HG03103 (cell line): ENCODE results near the gene SPINK8.
"Not testable (repeated sequence)": the region's sequence is repeated elsewhere in the genome, so short reads cannot be mapped to it uniquely, and the experiment has no call there.

Experiments used
- ATAC-seq: cut with Tn5 transposase; IDR thresholded peaks from one replicate; pipeline ENCODE4 v1.9.1; 2021; ENCODE audit warnings: low read depth; ENCODE audit not compliant: unreplicated experiment

The SPINK8 gene

DNA sequence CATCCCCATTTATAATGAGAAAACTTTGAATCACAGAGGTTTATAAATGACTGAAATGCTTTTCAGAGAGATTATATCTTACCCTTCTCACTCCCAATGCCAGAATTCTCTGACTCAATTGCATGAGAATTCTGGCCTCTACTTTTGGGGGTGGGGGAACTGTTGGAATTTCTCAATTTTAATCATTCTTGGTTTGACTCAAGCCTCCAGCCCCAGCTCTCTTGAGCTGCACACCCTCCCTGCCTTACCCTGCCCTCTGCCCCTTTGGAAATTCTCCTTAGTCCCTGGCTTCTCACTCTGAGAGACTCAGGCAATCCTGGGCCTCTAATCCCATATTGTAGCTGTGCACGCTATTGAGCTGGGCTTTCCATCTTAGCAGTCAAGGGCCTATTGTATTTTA, 48.3 kb downstream of the SPINK8 start:
- ATAC-seq: no peak

DNA sequence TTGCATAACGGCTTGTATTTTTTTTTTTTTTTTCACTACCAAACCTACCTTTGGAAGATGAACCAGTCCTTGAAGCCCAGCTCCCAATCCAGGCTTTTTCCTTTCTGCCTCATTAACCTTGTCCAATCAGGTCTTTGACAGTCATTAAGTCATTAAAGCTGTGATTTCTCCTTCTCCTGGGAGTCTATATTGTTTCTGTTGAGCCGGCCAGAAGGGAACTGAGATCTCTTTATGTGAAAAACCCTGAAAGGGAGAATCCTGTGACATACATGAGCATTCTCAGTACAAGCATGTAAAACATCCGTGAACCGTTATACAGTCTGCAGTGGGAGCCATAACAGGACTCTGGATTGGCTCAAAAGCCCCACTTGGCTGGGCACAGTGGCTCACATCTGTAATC, 52.6 kb downstream of the SPINK8 start:
- no peak for ATAC-seq

GRCh38 chr3:48278884-48279559, 54.4 kb downstream of the SPINK8 start:
- no peak for ATAC-seq

- no peak for ATAC-seq
Measured at GRCh38 chr3:48276911-48277641, 56.4 kb downstream of the SPINK8 start.

DNA sequence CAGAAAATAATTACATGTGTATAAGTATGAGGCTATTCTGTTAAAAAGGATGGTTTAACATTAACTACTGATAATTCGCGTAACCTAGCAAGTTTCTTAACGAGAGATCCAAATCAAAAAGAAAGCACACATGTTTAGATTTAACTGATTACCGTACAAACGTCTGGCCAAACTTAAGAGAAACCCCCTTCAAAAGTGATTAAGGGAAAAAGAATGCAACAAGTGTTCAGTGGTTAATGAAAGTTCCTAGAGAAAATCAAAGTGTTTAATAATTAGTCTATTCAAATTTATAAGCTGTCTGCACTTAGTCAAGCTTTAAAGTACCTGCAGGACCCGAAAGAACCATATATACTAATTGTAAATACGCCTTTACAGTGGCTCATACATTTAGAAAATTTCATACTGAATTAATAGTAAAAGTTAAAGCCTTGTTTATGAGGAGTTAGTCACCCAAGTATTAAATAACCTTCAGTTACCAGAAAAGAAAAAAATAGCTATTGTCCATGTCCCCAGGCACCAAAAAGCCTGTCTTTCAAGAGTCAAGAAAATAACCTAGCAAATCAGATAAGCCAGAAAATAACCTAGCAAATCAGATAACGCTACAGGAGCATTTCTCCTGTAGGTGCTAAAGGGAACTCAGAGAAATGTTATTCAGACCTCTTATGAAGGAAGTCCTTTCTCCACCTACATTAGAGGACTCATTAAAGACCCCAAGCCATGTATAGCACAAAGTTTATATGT, 58.0 kb downstream of the SPINK8 start:
- no peak for ATAC-seq

GRCh38 chr3:48274452-48274851, 59.0 kb downstream of the SPINK8 start:
- ATAC-seq: no peak

GRCh38 chr3:48273594-48274211, 59.8 kb downstream of the SPINK8 start:
- ATAC-seq: no peak

DNA sequence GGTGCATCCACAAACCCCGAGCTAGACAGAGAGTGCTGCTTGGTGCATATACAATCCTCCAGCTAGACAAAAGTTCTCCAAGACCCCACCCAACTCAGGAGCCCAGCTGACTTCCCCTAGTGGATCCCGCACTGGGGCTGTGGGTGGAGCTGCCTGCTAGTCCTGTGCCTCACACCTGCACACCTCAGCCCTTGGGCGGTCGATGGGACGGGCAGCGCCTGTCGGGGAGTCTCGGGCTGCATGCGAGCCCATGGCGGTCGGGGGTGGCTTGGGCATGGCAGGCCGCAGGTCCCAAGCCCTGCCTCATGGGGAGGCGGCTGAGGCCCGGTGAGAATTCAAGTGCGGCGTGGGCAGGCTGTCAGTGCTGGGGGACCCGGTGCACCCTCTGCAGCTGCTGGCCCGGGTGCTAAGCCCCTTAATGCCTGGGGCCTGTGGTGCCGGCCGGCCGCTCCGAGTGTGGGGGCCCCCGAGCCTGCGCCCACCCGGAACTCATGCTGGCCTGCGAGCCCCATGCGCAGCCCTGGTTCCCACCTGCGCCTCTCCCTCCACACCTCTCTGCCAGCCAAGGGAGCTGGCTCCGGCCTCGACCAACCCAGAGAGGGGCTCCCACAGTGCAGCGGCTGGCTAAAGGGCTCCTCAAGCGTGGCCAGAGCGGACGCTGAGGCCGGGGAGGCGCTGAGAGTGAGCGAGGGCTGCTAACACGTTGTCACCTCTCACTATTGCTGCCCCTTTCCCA, 61.5 kb downstream of the SPINK8 start:
- ATAC-seq: no peak

DNA sequence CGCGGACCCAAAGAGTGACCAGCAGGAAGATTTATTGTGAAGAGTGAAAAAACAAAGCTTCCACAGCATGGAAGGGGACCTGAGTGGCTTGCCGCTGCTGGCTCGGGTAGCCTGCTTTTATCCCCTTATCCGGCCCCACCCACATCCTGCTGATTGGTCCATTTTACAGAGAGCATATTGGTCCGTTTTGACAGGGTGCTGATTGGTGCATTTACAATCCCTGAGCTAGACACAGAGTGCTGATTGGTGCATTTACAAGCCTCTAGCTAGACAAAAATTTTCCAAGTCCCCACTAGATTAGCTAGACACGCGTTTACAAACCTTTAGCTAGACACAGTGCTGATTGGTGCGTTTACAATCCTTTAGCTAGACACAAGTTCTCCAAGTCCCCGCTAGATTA, 62.2 kb downstream of the SPINK8 start:
- not testable (repeated sequence) for ATAC-seq

- ATAC-seq: no peak
Measured at GRCh38 chr3:48270306-48270705, 63.2 kb downstream of the SPINK8 start.

DNA sequence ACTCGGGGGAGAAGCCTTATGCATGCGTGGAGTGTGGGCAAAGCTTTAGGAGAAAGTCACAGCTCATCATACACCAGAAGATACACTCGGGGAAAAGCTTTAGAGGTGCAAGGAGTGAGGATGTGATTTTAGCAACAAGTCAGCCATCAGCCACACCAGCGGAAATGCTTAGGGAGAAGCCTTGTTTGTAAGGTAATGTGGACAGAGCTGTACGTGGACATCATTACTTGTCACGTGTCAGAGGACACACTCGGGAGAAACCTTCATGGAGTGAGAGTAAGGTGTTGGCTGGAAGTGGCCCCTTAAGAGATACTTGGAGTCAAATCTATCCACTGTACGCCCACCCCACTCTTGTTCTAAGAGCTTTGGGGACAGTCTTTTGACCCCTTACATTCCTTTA, 63.9 kb downstream of the SPINK8 start:
- ATAC-seq: no peak

- no peak for ATAC-seq
Measured at GRCh38 chr3:48268936-48269561, 64.4 kb downstream of the SPINK8 start.

GRCh38 chr3:48268381-48268935, 65.0 kb downstream of the SPINK8 start:
- ATAC-seq: no peak

GRCh38 chr3:48267782-48268181, 65.7 kb downstream of the SPINK8 start:
- ATAC-seq: no peak

GRCh38 chr3:48258530-48258929, 74.9 kb downstream of the SPINK8 start:
- no peak for ATAC-seq
